ENCODE results near the gene ATP11A. TPM values are rescaled to one million over a fixed set of nuclear protein-coding genes. Genes with fewer than 3 reads are reported as not detected.

ATP11A gene
- total and polyA plus RNA-seq, 8 donors: 271 to 502 (median 458) TPM

GRCh38 chr13:112818040-112818697 lies 128.3 kb downstream of the ATP11A start:
- no peak overlapping the region for H3K27ac ChIP-seq
- TF ChIP-seq, protein P1, sequence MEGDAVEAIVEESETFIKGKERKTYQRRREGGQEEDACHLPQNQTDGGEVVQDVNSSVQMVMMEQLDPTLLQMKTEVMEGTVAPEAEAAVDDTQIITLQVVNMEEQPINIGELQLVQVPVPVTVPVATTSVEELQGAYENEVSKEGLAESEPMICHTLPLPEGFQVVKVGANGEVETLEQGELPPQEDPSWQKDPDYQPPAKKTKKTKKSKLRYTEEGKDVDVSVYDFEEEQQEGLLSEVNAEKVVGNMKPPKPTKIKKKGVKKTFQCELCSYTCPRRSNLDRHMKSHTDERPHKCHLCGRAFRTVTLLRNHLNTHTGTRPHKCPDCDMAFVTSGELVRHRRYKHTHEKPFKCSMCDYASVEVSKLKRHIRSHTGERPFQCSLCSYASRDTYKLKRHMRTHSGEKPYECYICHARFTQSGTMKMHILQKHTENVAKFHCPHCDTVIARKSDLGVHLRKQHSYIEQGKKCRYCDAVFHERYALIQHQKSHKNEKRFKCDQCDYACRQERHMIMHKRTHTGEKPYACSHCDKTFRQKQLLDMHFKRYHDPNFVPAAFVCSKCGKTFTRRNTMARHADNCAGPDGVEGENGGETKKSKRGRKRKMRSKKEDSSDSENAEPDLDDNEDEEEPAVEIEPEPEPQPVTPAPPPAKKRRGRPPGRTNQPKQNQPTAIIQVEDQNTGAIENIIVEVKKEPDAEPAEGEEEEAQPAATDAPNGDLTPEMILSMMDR (IDR thresholded peaks at IDR 0.05): no peak

DNA sequence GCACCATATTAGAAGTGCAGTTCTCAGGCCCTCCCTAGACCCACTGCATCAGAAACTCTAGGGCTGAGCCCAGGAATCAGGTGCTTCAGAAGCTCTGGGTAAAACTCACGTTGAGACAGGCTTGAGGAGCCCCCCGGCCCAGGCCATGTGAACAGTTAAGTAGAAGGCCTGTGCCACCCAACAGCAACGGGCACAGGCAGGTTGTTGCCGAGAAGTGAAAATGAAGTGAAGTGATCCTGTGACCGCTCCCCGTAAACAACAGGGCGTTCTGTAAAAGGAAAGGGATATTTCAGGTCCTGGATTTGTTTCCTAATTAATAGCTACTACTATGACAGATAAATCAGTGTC lies 128.8 kb downstream of the ATP11A start:
- H3K4me3 ChIP-seq: no peak overlapping the region
- no peaks in the 10 kb centered on the region for H3K4me1 ChIP-seq
- H3K27ac ChIP-seq: no peak overlapping the region
- ATAC-seq (no peak), DNase-seq (no peak)
- TF ChIP-seq, protein P1 (IDR thresholded peaks at IDR 0.05): no peak
- no peaks in the 10 kb centered on the region for H3K27me3 ChIP-seq
- intact Hi-C loops (cut with DNase I): no loop called here
- peaks cover 0 to 100% of the 10 kb centered on the region in 2 donors for H3K36me3 ChIP-seq
- no peaks in the 10 kb centered on the region for H3K9me3 ChIP-seq

More at GRCh38 chr13:112818040-112818697, 128.3 kb downstream of the ATP11A start:
- ATAC-seq: no peak
- DNase-seq: peak in 1 of 4 donors; percentile 72
- Histone ChIP-seq H3K4me1 (no peaks in the 10 kb centered on the region), H3K36me3 (peaks cover 0 to 100% of the 10 kb centered on the region in 2 donors), H3K4me3 (no peak overlapping the region), H3K27me3 (no peaks in the 10 kb centered on the region), H3K9me3 (peaks cover 0 to 3% of the 10 kb centered on the region in 2 donors)
- intact Hi-C loops (cut with DNase I): no loop called here

DNA sequence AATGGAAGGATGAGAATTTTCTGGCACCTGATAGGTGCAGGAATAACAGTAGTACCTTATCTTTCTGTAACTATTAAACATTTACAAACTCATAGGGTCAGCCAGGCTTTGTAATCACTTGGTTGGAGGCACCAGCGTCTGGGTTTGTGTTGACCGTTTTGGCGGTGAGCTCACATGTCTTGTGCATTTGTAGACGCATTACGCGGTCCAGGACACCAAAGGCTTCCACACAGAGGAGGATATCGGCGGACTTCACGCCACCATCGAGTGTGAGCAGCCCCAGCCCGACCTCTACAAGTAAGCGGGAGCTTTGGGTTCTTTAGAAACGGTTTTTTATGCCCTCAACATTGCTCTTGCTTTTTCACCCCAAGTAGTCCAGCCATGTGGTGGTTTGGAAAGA lies 129.3 kb downstream of the ATP11A start:
- Histone ChIP-seq H3K27ac (no peak overlapping the region), H3K27me3 (no peaks in the 10 kb centered on the region), H3K4me3 (no peak overlapping the region), H3K4me1 (no peaks in the 10 kb centered on the region), H3K9me3 (no peaks in the 10 kb centered on the region), H3K36me3 (peaks cover 0 to 100% of the 10 kb centered on the region in 2 donors)
- intact Hi-C loops (cut with DNase I): no loop called here
- DNase-seq (no peak), ATAC-seq (no peak)
- TF ChIP-seq, protein P1 (IDR thresholded peaks at IDR 0.05): no peak

DNA sequence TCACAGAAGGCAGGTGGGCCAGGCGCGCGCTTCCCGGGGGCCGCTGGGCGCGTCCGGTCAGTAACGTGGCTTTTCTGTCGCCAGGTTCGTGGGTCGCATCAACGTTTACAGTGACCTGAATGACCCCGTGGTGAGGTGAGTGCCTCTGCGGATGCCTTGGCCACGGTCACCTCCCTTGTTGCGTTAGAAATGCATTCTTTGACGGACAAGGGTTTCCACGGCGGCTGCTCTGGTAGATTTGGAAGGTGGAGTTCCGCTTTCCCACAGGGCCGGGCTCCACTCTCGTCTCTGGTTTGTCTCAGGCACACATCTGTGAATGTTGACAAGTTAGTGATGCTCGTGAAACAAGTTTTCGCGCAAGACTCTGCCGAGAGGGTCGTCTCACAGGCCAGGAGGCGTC lies 130.0 kb downstream of the ATP11A start:
- DNase-seq (no peak), ATAC-seq (no peak)
- Histone ChIP-seq H3K4me3 (no peak overlapping the region), H3K27me3 (no peaks in the 10 kb centered on the region), H3K27ac (no peak overlapping the region), H3K36me3 (peaks cover 0 to 100% of the 10 kb centered on the region in 2 donors), H3K9me3 (no peaks in the 10 kb centered on the region), H3K4me1 (no peaks in the 10 kb centered on the region)
- intact Hi-C loops (cut with DNase I): no loop called here
- TF ChIP-seq, protein P1 (IDR thresholded peaks at IDR 0.05): no peak

- Histone ChIP-seq H3K9me3 (no peaks in the 10 kb centered on the region), H3K4me3 (no peak overlapping the region), H3K36me3 (peaks cover 0 to 100% of the 10 kb centered on the region in 2 donors), H3K27me3 (no peaks in the 10 kb centered on the region), H3K27ac (no peak overlapping the region), H3K4me1 (no peaks in the 10 kb centered on the region)
- ATAC-seq (no peak), DNase-seq (no peak)
- TF ChIP-seq, protein P1 (IDR thresholded peaks at IDR 0.05): no peak
- intact Hi-C loops (cut with DNase I): no loop called here
These were observed 130.5 kb downstream of the ATP11A start for GRCh38 chr13:112820318-112820717.

Measured in left lung (tissue), 10 donors.